A549 (cell line): Measurements from ENCODE around the gene RAPGEF2. TPM values are rescaled to one million over a fixed set of nuclear protein-coding genes. Genes with fewer than 3 reads are reported as not detected.

ENCODE experiments used
- ATAC-seq, 2 experiments: fragments of 200-7000 bp in 1 of 2; fragments of >200 bp in 1 of 2; cut with Nextera tagmentation in 1 of 2; cut with Tn5 transposase in 1 of 2; 3 replicates each; pipeline versions ENCODE4 v1.8.0 to v1.9.1; 2018 to 2020; ENCODE audit warnings: mild to moderate bottlenecking in 1 of 2, moderate library complexity in 1 of 2
- CTCF ChIA-PET: fragments of 300-600 bp; sonication (Branson Sonifier 250); formaldehyde crosslinking; extraction: SDS; loops from one replicate; lab custom pipeline; 2021; ENCODE audit warnings: antibody characterized with exemption, inconsistent platforms; lab: Yijun Ruan, JAX
- POLR2A ChIA-PET: fragments of 350-600 bp; formaldehyde crosslinking; extraction: SDS; loops from one replicate; lab custom pipeline; 2021; ENCODE audit warnings: antibody characterized with exemption, inconsistent platforms; lab: Yijun Ruan, JAX
- DNase-seq, 2 experiments: peaks; one replicate each; pipeline versions ENCODE4 v3.0.0 to v3.0.0-alpha.2; 2011 to 2016; ENCODE audit warnings: low read depth in 1 of 2, low spot score in 1 of 2
- FAIRE-seq: peaks from 2 replicates; lab custom pipeline; 2011; peaks lifted over from hg19 to GRCh38; lab: Jason Lieb, UNC
- H3K27ac ChIP-seq, 2 experiments: fragments of >200 bp; sonication (Bioruptor Twin); formaldehyde crosslinking; 3 replicates each; pipeline ENCODE4 v1.5.1; 2016 to 2017
- H3K4me1 ChIP-seq: fragments of >200 bp; sonication (Bioruptor Twin); formaldehyde crosslinking; 3 replicates; pipeline ENCODE4 v1.6.1; 2016
- H3K4me2 ChIP-seq: fragments of >200 bp; sonication (Bioruptor Twin); formaldehyde crosslinking; 3 replicates; pipeline ENCODE4 v1.6.1; 2016
- H3K4me3 ChIP-seq: fragments of >200 bp; sonication (Bioruptor Twin); formaldehyde crosslinking; 3 replicates; pipeline ENCODE4 v1.5.1; 2016
- H3K9me3 ChIP-seq: fragments of >200 bp; sonication (Bioruptor Twin); formaldehyde crosslinking; 3 replicates; pipeline ENCODE4 v1.6.1; 2016
- ATOH8 ChIP-seq: fragments of 250-450 bp; sonication (Bioruptor Pico); IDR thresholded peaks from 2 replicates; pipeline ENCODE4 v1.5.0; 2020; ENCODE audit warnings: low read depth, mild to moderate bottlenecking, moderate library complexity
- BHLHE40 ChIP-seq: IDR thresholded peaks from 2 replicates; pipeline ENCODE4 v1.6.1; 2012; ENCODE audit warnings: low read depth, low read length, inconsistent platforms
- CHD2 ChIP-seq: fragments of 150-350 bp; IDR thresholded peaks from 2 replicates; pipeline ENCODE4 v1.6.1; 2014; ENCODE audit warnings: low read length; ENCODE audit not compliant: partially characterized antibody
- EHF ChIP-seq: fragments of 250-450 bp; sonication (Bioruptor Pico); IDR thresholded peaks from 2 replicates; pipeline ENCODE4 v1.5.0; 2020; ENCODE audit warnings: mild to moderate bottlenecking
- EHMT2 ChIP-seq: fragments of 200-600 bp; sonication (generic); IDR thresholded peaks from 2 replicates; pipeline ENCODE4 v1.6.1; 2016; ENCODE audit warnings: antibody characterized with exemption, low read depth, mild to moderate bottlenecking, moderate library complexity
- ESRRA ChIP-seq: fragments of 150-350 bp; IDR thresholded peaks from 2 replicates; pipeline ENCODE4 v1.6.1; 2014; ENCODE audit warnings: mild to moderate bottlenecking, low read length, borderline replicate concordance
- FOSL2 ChIP-seq, 2 experiments: fragments of 450-650 bp in 1 of 2; fragments of >200 bp in 1 of 2; sonication (Bioruptor Twin) in 1 of 2; formaldehyde crosslinking; IDR thresholded peaks; 2 replicates each; pipeline versions ENCODE4 v1.5.0 to v1.6.1; 2016 to 2020; ENCODE audit warnings: mild to moderate bottlenecking in 1 of 2, moderate library complexity in 1 of 2
- GATA3 ChIP-seq: IDR thresholded peaks from 2 replicates; pipeline ENCODE4 v1.6.1; 2012; ENCODE audit warnings: borderline replicate concordance
- HES2 ChIP-seq: fragments of >200 bp; sonication (Bioruptor Twin); formaldehyde crosslinking; IDR thresholded peaks from 2 replicates; pipeline ENCODE4 v1.6.1; 2016
- HOXA7 ChIP-seq: fragments of 250-450 bp; sonication (Bioruptor Pico); IDR thresholded peaks from 2 replicates; pipeline ENCODE4 v1.5.0; 2020; ENCODE audit warnings: mild to moderate bottlenecking, moderate library complexity
- HOXB13 ChIP-seq: fragments of 250-450 bp; sonication (Bioruptor Pico); IDR thresholded peaks from 2 replicates; pipeline ENCODE4 v1.5.0; 2020; ENCODE audit warnings: low read depth, mild to moderate bottlenecking, moderate library complexity
- JUN ChIP-seq, 2 experiments: fragments of >200 bp; sonication (Bioruptor Twin); formaldehyde crosslinking; IDR thresholded peaks; 2 replicates in 1 of 2; 3 replicates in 1 of 2; pipeline ENCODE4 v1.6.1; 2016 to 2017
- JUNB ChIP-seq: fragments of >200 bp; sonication (Bioruptor Twin); formaldehyde crosslinking; IDR thresholded peaks from 2 replicates; pipeline ENCODE4 v1.6.1; 2016
- KDM1A ChIP-seq: fragments of 200-600 bp; sonication (generic); IDR thresholded peaks from 2 replicates; pipeline ENCODE4 v1.6.1; 2016; ENCODE audit warnings: low read depth, mild to moderate bottlenecking
- MYC ChIP-seq: IDR thresholded peaks from 2 replicates; pipeline ENCODE4 v1.6.1; 2012; ENCODE audit warnings: mild to moderate bottlenecking, inconsistent platforms, low read length, improper control_type of control experiment, borderline replicate concordance
- NPAS2 ChIP-seq: fragments of 250-450 bp; sonication (Bioruptor Pico); IDR thresholded peaks from 2 replicates; pipeline ENCODE4 v1.8.0; 2022; ENCODE audit warnings: mild to moderate bottlenecking, moderate library complexity, borderline replicate concordance
- POLR2A ChIP-seq: IDR thresholded peaks from 2 replicates; pipeline ENCODE4 v1.6.1; 2012; ENCODE audit warnings: mild to moderate bottlenecking, low read length
- POLR2AphosphoS2 ChIP-seq: conservative IDR thresholded peaks from 2 replicates; pipeline ENCODE4 v1.6.1; 2012; ENCODE audit warnings: low read length, improper control_type of control experiment, inconsistent platforms
- RAD21 ChIP-seq, 2 experiments: fragments of >200 bp in 1 of 2; sonication (Bioruptor Twin) in 1 of 2; formaldehyde crosslinking in 1 of 2; IDR thresholded peaks in 1 of 2; conservative IDR thresholded peaks in 1 of 2; 2 replicates in 1 of 2; 3 replicates in 1 of 2; pipeline ENCODE4 v1.6.1; 2012 to 2018; ENCODE audit warnings: inconsistent platforms in 1 of 2
- TP53 ChIP-seq: fragments of 250-450 bp; sonication (Bioruptor Pico); IDR thresholded peaks from 2 replicates; pipeline ENCODE4 v1.5.0; 2021; ENCODE audit warnings: mild to moderate bottlenecking, moderate library complexity
- ZFP36 ChIP-seq: fragments of 450-650 bp; IDR thresholded peaks from 2 replicates; pipeline ENCODE4 v1.6.1; 2014; ENCODE audit warnings: borderline replicate concordance; ENCODE audit not compliant: partially characterized antibody
- ZSCAN20 ChIP-seq: fragments of 250-450 bp; sonication (Bioruptor Pico); IDR thresholded peaks from 2 replicates; pipeline ENCODE4 v1.8.0; 2022; ENCODE audit warnings: mild to moderate bottlenecking, moderate library complexity
- WGBS: methylation state at CpG from one replicate; pipeline ENCODE4 v1.1.6; 2017; ENCODE audit errors: missing lambda C conversion rate; 5-methylcytosine and 5-hydroxymethylcytosine counted together
- polyA plus RNA-seq, 4 experiments: library from polyadenylated mRNA; depleted of rRNA in 3 of 4; stranded (reverse); fragments of >200 nt; fragmentation: RNase III in 1 of 4; extraction: RNeasy Plus Mini Kit Qiagen cat#74134 plus additional on column Dnase treatment in 1 of 4; gene quantifications; 2 replicates in 3 of 4; 3 replicates in 1 of 4; pipeline ENCODE4 v1.2.3, GENCODE V29; 2011 to 2017
- TF ChIP-seq, protein P1 (sequence below): fragments of 250-450 bp; sonication (Bioruptor Pico); IDR thresholded peaks from 2 replicates; pipeline ENCODE4 v1.5.0; 2021; ENCODE audit warnings: mild to moderate bottlenecking, moderate library complexity, borderline replicate concordance
- TF ChIP-seq, protein P2 (sequence below): fragments of 150-350 bp; IDR thresholded peaks from 2 replicates; pipeline ENCODE4 v1.6.1; 2014; ENCODE audit warnings: low read depth, mild to moderate bottlenecking, low read length

Gene RAPGEF2
- polyA plus RNA-seq, 2 of the 4 experiments (the other 2 are of a cell fraction): 10.7 to 31.8 TPM

DNA sequence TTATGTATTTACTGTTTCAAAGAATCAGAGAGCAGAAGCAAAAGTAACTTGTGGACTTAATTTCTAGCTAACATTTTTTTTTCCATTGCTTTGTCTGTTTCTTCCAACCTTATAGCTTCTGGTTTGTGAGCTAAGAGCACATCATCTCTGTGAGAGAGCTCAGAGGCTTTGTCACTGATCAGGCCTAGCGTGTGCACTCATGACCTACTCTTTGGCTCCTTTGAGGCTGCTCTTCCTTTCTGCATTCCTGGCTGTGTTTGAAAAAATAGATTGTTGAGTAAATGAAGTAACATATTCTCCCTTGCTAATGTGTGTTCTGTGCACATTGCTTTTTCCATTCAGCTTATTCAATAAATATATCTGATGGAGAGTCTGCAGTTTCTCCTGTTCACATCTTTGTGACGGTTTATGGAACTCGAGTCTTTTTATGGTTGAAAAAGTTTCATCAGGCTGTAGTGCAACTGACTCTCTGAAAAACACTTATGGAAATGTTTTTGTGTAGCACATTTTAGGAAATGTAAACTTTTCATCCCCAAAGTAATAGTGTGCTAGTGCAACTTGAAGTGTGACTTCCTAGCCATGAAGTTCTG lies 133.0 kb downstream of the RAPGEF2 start:
- ATAC-seq (no peak), FAIRE-seq (no peak), DNase-seq (no peak)
- no peak for TF ChIP-seq FOSL2 (IDR thresholded peaks at IDR 0.05)
- no peak for TF ChIP-seq FOSL2 (CRISPR knock-in tag; IDR thresholded peaks at IDR 0.05)
- no peak for TF ChIP-seq ZFP36
- TF ChIP-seq ZSCAN20 (CRISPR knock-in tag): no peak
- TF ChIP-seq HOXA7 (CRISPR knock-in tag): no peak
- Histone ChIP-seq H3K9me3 (0 out of 3 replicates have a peak, but pooled peaks cover 4% of the 10 kb centered on the region), H3K27ac (no peak overlapping the region), H3K4me1 (peaks cover 3% of the 10 kb centered on the region; the same call in 1 of the 3 replicates), H3K4me2 (no peak overlapping the region), H3K4me3 (no peak overlapping the region)
- 87% methylated on average over 3 of the region's 3 CpGs for WGBS
- ChIA-PET CTCF (no interaction called here), POLR2A (no interaction called here)

DNA sequence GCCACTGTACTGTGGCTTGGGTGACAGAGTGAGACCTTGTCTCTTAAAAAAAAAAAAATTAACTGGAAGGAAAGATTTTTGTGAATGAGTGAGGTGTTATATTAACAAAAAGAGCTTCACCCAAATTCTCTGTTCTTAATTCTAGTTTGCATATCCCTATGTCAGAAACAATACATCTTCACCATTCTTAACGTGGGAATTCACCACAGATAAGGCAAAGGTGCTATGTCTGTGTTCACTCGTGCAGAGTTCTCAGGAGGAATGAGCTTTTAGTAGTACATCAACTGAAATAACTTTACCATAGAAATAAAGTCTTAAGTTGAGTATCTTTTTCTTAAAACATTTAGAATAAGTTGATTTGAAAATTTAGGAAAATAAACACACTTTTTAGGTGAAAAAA lies 135.1 kb downstream of the RAPGEF2 start:
- FAIRE-seq (no peak), ATAC-seq (no peak), DNase-seq (no peak)
- TF ChIP-seq, protein P1, sequence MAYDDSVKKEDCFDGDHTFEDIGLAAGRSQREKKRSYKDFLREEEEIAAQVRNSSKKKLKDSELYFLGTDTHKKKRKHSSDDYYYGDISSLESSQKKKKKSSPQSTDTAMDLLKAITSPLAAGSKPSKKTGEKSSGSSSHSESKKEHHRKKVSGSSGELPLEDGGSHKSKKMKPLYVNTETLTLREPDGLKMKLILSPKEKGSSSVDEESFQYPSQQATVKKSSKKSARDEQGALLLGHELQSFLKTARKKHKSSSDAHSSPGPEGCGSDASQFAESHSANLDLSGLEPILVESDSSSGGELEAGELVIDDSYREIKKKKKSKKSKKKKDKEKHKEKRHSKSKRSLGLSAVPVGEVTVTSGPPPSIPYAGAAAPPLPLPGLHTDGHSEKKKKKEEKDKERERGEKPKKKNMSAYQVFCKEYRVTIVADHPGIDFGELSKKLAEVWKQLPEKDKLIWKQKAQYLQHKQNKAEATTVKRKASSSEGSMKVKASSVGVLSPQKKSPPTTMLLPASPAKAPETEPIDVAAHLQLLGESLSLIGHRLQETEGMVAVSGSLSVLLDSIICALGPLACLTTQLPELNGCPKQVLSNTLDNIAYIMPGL (CRISPR knock-in tag): no peak
- TF ChIP-seq KDM1A (no peak), JUNB (no peak), POLR2AphosphoS2 (no peak), ZSCAN20 (CRISPR knock-in tag) (no peak)
- 0 out of 3 replicates have a peak, but pooled peaks cover 4% of the 10 kb centered on the region for H3K9me3 ChIP-seq
- POLR2A ChIA-PET: no interaction called here
- CTCF ChIA-PET: interaction anchor here (1.0 kb wide), 1 partner anchor 10 kb away, joined by 3 read pairs; no protein-coding TSS in a partner anchor
- H3K4me2 ChIP-seq: no peak overlapping the region
- no peak overlapping the region for H3K4me3 ChIP-seq
- H3K27ac ChIP-seq: no peak overlapping the region
- H3K4me1 ChIP-seq: peaks cover 3% of the 10 kb centered on the region; the same call in 1 of the 3 replicates
- 84% methylated on average over 2 of the region's 2 CpGs for WGBS

GRCh38 chr4:159238631-159239030 lies 135.8 kb downstream of the RAPGEF2 start:
- POLR2A ChIA-PET: no interaction called here
- 0 out of 3 replicates have a peak, but pooled peaks cover 4% of the 10 kb centered on the region for H3K9me3 ChIP-seq
- no peak for TF ChIP-seq BHLHE40
- TF ChIP-seq NPAS2 (CRISPR knock-in tag): no peak
- no peak for TF ChIP-seq EHMT2
- no peak for TF ChIP-seq MYC
- TF ChIP-seq TP53 (CRISPR knock-in tag): no peak
- TF ChIP-seq ESRRA: no peak
- TF ChIP-seq, all 56 proteins: peak for 0
- no peak for ATAC-seq
- Histone ChIP-seq H3K4me2 (no peak overlapping the region), H3K27ac (no peak overlapping the region), H3K4me3 (no peak overlapping the region), H3K4me1 (peaks cover 3% of the 10 kb centered on the region; the same call in 1 of the 3 replicates)
- no peak for DNase-seq
- CTCF ChIA-PET: interaction anchor here (1.0 kb wide), 1 partner anchor 10 kb away, joined by 3 read pairs; no protein-coding TSS in a partner anchor
- FAIRE-seq: no peak
- 90% methylated on average over 2 of the region's 2 CpGs for WGBS

DNA sequence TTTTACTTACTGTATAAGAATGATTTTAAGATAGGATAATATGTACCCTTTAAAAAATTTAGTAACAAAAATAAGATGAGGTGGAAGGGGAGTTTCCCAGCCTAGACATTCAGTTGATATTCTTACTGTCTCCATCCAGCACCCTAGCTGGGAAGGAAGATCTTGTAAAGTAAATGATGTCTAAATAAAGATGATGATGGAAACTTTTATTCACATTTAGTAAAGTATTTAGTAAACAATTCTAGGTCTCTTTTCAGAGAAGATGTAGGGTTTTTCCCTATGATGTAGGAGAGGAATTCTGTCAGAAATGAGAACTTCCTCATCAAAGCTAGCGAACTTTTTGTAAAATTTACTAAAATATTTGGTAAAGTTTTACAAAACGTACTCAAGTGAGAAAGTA lies 136.8 kb downstream of the RAPGEF2 start:
- Histone ChIP-seq H3K27ac (no peak overlapping the region), H3K4me2 (no peak overlapping the region), H3K9me3 (no peaks in the 10 kb centered on the region), H3K4me3 (no peak overlapping the region), H3K4me1 (peaks cover 3% of the 10 kb centered on the region; the same call in 1 of the 3 replicates)
- ChIA-PET POLR2A (no interaction called here), CTCF (interaction anchor here (0.9 kb wide), 1 partner anchor 15 kb away, joined by 3 read pairs; no protein-coding TSS in a partner anchor)
- TF ChIP-seq RAD21 (conservative IDR thresholded peaks at IDR 0.05 in 1 of 2, IDR thresholded peaks at IDR 0.05 in 1 of 2): no peak
- no peak for TF ChIP-seq GATA3
- TF ChIP-seq MYC: no peak
- TF ChIP-seq, protein P2, sequence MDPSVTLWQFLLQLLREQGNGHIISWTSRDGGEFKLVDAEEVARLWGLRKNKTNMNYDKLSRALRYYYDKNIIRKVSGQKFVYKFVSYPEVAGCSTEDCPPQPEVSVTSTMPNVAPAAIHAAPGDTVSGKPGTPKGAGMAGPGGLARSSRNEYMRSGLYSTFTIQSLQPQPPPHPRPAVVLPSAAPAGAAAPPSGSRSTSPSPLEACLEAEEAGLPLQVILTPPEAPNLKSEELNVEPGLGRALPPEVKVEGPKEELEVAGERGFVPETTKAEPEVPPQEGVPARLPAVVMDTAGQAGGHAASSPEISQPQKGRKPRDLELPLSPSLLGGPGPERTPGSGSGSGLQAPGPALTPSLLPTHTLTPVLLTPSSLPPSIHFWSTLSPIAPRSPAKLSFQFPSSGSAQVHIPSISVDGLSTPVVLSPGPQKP: no peak
- no peak for TF ChIP-seq ATOH8
- no peak for TF ChIP-seq JUN (IDR thresholded peaks at IDR 0.05)
- no peak for TF ChIP-seq ZSCAN20 (CRISPR knock-in tag)
- TF ChIP-seq CHD2: no peak
- no peak for TF ChIP-seq POLR2A
- no peak for TF ChIP-seq HES2
- TF ChIP-seq EHF: no peak
- no peak for TF ChIP-seq HOXB13
- TF ChIP-seq FOSL2 (IDR thresholded peaks at IDR 0.05): no peak
- TF ChIP-seq FOSL2 (CRISPR knock-in tag; IDR thresholded peaks at IDR 0.05): no peak
- no peak for TF ChIP-seq HOXA7 (CRISPR knock-in tag)
- TF ChIP-seq POLR2AphosphoS2: no peak
- no peak for FAIRE-seq
- no peak for DNase-seq
- ATAC-seq: no peak
- 89% methylated on average over 2 of the region's 2 CpGs for WGBS
